Measurements from ENCODE around the gene ZDHHC13.

- TF ChIP-seq TAF1 (IDR thresholded peaks at IDR 0.05; ENCODE audit: low read depth) (no peak), EP300 (conservative IDR thresholded peaks at IDR 0.05; ENCODE audit: poor library complexity, severe bottlenecking) (no peak), EZH2 (IDR thresholded peaks at IDR 0.05; ENCODE audit: borderline replicate concordance, insufficient read depth, low read length, poor library complexity, severe bottlenecking) (no peak), CTCF (IDR thresholded peaks at IDR 0.05; ENCODE audit: poor library complexity, severe bottlenecking) (no peak), RAD21 (conservative IDR thresholded peaks at IDR 0.05) (no peak), POLR2AphosphoS5 (IDR thresholded peaks at IDR 0.05) (no peak), SMC3 (conservative IDR thresholded peaks at IDR 0.05; ENCODE audit: poor library complexity) (no peak), REST (IDR thresholded peaks at IDR 0.05; ENCODE audit: borderline replicate concordance) (no peak), MXI1 (conservative IDR thresholded peaks at IDR 0.05; ENCODE audit: poor library complexity, severe bottlenecking) (no peak)
Observed at GRCh38 chr11:19121646-19122045, 4.7 kb downstream of the ZDHHC13 start.

Data from neural cell (in vitro differentiated cells).